GM12874 (cell line): ENCODE measurements around the gene TEX14.

Source experiments
- TF ChIP-seq, protein P1 (sequence below): IDR thresholded peaks from 2 replicates; pipeline ENCODE4 v1.5.1; 2011; ENCODE audit warnings: low read depth, mild to moderate bottlenecking, control low read depth, low read length, moderate library complexity; ENCODE audit not compliant: insufficient read depth

TEX14 gene

DNA sequence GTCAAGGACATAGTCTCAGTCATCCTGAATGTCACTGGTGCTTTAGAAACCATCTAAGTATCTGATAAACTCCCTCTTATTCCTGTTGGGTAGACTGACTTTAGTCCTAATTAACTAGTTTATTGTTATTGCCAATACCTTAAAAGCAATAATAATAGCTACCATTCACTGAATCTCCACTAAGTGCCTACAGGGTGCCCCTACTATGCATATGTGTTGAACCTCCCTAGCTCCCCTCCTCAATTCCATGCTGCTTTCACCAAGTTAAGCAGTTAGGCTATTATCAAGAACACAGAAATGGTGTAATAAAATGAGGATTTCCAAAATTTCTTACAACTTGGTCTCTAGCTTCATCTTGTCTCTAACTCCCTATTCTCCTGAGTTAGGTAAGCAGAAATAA, 89.9 kb downstream of the TEX14 start:
- TF ChIP-seq, protein P1, sequence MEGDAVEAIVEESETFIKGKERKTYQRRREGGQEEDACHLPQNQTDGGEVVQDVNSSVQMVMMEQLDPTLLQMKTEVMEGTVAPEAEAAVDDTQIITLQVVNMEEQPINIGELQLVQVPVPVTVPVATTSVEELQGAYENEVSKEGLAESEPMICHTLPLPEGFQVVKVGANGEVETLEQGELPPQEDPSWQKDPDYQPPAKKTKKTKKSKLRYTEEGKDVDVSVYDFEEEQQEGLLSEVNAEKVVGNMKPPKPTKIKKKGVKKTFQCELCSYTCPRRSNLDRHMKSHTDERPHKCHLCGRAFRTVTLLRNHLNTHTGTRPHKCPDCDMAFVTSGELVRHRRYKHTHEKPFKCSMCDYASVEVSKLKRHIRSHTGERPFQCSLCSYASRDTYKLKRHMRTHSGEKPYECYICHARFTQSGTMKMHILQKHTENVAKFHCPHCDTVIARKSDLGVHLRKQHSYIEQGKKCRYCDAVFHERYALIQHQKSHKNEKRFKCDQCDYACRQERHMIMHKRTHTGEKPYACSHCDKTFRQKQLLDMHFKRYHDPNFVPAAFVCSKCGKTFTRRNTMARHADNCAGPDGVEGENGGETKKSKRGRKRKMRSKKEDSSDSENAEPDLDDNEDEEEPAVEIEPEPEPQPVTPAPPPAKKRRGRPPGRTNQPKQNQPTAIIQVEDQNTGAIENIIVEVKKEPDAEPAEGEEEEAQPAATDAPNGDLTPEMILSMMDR = no peak

GRCh38 chr17:58597371-58597770, 94.5 kb downstream of the TEX14 start:
- TF ChIP-seq, protein P1 = no peak

DNA sequence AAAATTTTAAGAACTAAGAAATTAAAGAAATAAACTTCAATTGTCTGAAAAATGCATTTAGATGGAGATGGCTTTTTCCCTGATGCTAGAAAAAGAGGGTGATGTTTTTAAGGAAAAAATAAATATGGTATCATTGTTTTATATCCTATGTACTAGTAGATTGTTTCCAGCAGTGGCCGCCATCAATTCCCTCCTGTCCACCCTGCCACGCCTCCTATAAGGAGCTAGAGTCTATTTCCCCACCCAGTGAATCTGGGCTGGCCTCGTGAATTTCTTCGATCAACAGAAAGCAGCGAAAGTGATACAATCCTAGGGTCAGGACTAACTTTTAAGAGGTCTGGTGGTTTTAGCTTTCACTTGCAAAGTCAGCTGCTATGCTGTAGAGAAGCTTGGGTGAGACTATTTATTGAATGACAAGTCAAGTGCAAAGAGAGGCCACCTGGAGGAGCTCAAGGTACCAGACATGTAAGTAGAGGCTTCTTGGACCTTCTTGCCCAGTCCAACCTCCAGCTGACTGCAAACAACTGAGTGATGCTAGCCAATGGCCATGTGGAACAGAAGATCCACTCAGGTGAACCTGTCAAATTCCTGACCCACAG, 96.6 kb downstream of the TEX14 start:
- TF ChIP-seq, protein P1 = 0 out of 2 replicates have a peak, but pooled peaks have one; percentile 23

DNA sequence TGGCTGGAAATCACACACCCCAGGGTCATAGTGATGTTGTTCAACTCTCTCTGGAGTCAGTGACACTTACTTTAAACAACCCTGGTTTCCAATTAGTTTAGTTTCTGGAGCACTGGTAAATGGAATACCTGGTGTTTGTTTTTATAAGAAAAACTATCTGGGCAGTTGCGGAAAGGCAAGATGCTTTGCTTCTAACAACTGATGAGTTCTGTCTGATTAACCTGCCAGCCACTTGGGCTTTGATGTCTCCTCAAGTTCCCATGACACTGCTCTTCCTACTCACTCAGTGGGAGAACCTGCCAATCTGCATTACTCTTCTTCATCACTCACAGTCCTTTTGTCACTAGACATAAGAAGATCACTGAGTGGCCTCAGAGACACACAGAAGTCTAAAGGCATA, 98.7 kb downstream of the TEX14 start:
- TF ChIP-seq, protein P1 = no peak

- TF ChIP-seq, protein P1 = no peak
These were observed 100.4 kb downstream of the TEX14 start for GRCh38 chr17:58591455-58591854.

DNA sequence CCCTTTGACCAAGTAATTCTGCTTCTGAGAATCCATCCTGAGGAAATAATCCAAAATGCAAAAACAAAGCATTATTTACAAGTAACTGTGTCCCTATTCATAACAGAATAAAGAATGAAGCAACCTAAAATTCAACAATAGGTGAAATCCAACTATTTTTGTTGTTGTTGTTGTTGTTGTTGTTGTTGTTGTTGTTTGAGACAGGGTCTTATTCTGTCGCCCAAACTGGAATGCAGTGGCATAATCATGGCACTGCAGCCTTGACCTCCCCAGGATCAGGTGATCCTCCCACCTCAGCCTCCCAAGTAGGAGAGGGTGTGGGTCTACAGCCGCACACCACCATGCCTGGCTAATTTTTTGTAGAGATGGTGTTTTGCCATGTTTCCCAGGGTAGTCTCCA, 101.5 kb downstream of the TEX14 start:
- TF ChIP-seq, protein P1 = no peak

- TF ChIP-seq, protein P1 = peak; percentile 96
These were observed 104.1 kb downstream of the TEX14 start for GRCh38 chr17:58587713-58588117.
